A549 treated with CORT108297 at 1 μM for 4 hours (cell line): Measurements from ENCODE around the gene BRIP1. TPM values are rescaled to one million over a fixed set of nuclear protein-coding genes. Genes with fewer than 3 reads are reported as not detected.

Experiments
- total RNA-seq: library from RNA; stranded (reverse); fragments of 200-300 nt; extraction: Qiagen RNA extraction; gene quantifications from 5 replicates; pipeline ENCODE4 v1.2.3, GENCODE V29; 2022

Gene BRIP1
- total RNA-seq = 3.1 to 4.8 TPM (median 4.3 TPM) in 5 replicates

GRCh38 chr17:61862975-61863800 lies at the start of gene BRIP1:
Gene BRIP1 (minus strand): TSS chr17:61863528. CDS start chr17:61861539, 1,989 bp downstream.

Other genes with a start within 250 kb of the BRIP1 start
- gene INTS2, start 64.5 kb upstream of the BRIP1 start, total RNA-seq = 10.3 to 14.1 TPM (median 13.1 TPM) in 5 replicates
- gene MED13, start 201.8 kb upstream of the BRIP1 start, total RNA-seq = 15.3 to 24.7 TPM (median 19.6 TPM) in 5 replicates